ENCODE measurements around the gene RABGAP1L. TPM values are rescaled to one million over a fixed set of nuclear protein-coding genes. Genes with fewer than 3 reads are reported as not detected.
"Not testable (repeated sequence)": the region's sequence is repeated elsewhere in the genome, so short reads cannot be mapped to it uniquely, and the experiment has no call there.

The RABGAP1L gene
- total RNA-seq, 2 donors from 2014 or later = 53.4 to 101 TPM

- ATAC-seq (no peak), DNase-seq (ENCODE audit: low spot score) (no peak)
These were observed 62.4 kb downstream of the RABGAP1L start for GRCh38 chr1:174221681-174222080.

GRCh38 chr1:174222166-174222949 lies 63.0 kb downstream of the RABGAP1L start:
- H3K9me3 Mint-ChIP-seq = no peaks in the 10 kb centered on the region
- ATAC-seq (peak in 1 of 2 donors; percentile 76), DNase-seq (ENCODE audit: low spot score) (no peak)
- peaks cover 11% of the 10 kb centered on the region for H3K36me3 Mint-ChIP-seq
- peaks cover 11 to 20% of the 10 kb centered on the region in 2 donors for H3K4me1 Mint-ChIP-seq (ENCODE audit: low read depth in 2 of 2)
- no peaks in the 10 kb centered on the region for H3K27me3 Mint-ChIP-seq
- no peak overlapping the region for H3K4me3 Mint-ChIP-seq
- no peak overlapping the region for H3K27ac Mint-ChIP-seq

More at GRCh38 chr1:174221681-174222080, 62.4 kb downstream of the RABGAP1L start:
- Mint-ChIP-seq H3K9me3 (no peaks in the 10 kb centered on the region), H3K36me3 (peaks cover 11% of the 10 kb centered on the region), H3K27me3 (no peaks in the 10 kb centered on the region), H3K4me1 (ENCODE audit: low read depth in 2 of 2) (peaks cover 11 to 18% of the 10 kb centered on the region in 2 donors), H3K27ac (no peak overlapping the region), H3K4me3 (no peak overlapping the region)

GRCh38 chr1:174224641-174225040 lies 65.3 kb downstream of the RABGAP1L start:
- Mint-ChIP-seq H3K27me3 (no peaks in the 10 kb centered on the region), H3K4me3 (no peak overlapping the region), H3K27ac (no peak overlapping the region), H3K4me1 (ENCODE audit: low read depth in 2 of 2) (peaks cover 11 to 29% of the 10 kb centered on the region in 2 donors), H3K9me3 (no peaks in the 10 kb centered on the region), H3K36me3 (peaks cover 16% of the 10 kb centered on the region)
- DNase-seq (ENCODE audit: low spot score) (no peak), ATAC-seq (no peak)

DNA sequence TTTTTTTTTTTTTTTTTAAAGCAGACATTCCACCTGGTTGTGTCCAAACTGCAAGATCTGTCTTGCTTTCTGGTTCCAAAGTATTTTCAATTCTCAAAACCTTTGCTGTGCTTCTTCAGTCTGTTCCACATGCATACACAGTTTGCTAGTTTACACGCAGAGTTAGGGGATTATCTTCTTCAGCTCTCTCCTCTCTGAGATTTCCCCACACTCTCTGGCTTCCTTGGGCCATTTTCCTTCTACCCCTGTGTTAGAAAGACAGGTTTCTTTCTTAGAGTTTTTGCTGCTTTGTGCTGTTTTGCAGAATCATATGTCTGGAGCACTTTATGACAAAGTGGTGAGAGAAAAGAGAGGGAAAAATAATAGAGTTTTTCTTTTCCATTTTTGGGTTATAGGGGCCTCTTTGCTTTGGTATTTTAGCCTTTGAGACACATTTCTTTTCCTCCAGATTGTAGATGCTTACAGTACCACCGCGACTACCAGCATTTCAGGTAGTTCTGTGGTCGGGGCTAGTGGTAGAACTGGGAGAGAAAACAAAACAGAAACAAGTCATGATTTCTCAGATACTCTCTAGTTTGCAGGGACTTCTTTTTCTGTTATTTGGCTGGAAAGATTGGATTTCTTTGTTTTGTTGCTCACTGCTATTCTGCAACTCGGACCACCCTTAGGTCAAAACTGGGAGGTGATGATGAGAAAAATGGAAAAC lies 66.3 kb downstream of the RABGAP1L start:
- H3K4me3 Mint-ChIP-seq = no peak overlapping the region
- ATAC-seq (no peak), DNase-seq (ENCODE audit: low spot score) (no peak)
- H3K27ac Mint-ChIP-seq = peak overlapping the region in 1 of 2 donors; percentile 1
- no peaks in the 10 kb centered on the region for H3K27me3 Mint-ChIP-seq
- peaks cover 16% of the 10 kb centered on the region for H3K36me3 Mint-ChIP-seq
- H3K4me1 Mint-ChIP-seq (ENCODE audit: low read depth in 2 of 2) = peaks cover 11 to 29% of the 10 kb centered on the region in 2 donors
- no peaks in the 10 kb centered on the region for H3K9me3 Mint-ChIP-seq

DNA sequence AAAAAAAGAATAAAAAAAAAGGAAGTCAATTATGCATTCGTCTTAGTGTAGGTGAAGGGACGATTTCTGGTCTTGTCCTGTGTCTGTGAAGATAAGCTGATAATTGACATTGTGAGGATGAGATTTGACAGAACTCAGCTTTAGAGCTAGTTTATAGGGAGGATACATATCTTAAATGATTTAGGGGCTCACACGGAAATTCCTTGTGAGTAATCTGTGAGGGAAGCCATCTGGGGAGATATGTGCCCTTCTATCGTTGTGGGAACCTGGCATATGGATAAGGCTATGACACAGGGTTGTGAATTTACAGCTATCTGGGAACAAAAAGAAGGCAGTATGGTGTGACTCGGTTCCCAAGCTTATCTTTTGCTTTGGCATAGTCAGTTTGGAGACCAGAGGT lies 71.1 kb downstream of the RABGAP1L start:
- ATAC-seq (no peak), DNase-seq (ENCODE audit: low spot score) (no peak)
- Mint-ChIP-seq H3K4me3 (no peak overlapping the region), H3K36me3 (peaks cover 18% of the 10 kb centered on the region), H3K4me1 (ENCODE audit: low read depth in 2 of 2) (peaks cover 18 to 25% of the 10 kb centered on the region in 2 donors), H3K27ac (no peak overlapping the region), H3K9me3 (peaks cover 4% of the 10 kb centered on the region), H3K27me3 (no peaks in the 10 kb centered on the region)

GRCh38 chr1:174232761-174233160 lies 73.4 kb downstream of the RABGAP1L start:
- ATAC-seq = no peak
- Mint-ChIP-seq H3K4me1 (ENCODE audit: low read depth in 2 of 2) (peaks cover 9 to 10% of the 10 kb centered on the region in 2 donors), H3K9me3 (peaks cover 4% of the 10 kb centered on the region), H3K4me3 (no peak overlapping the region), H3K27ac (no peak overlapping the region), H3K36me3 (peaks cover 18% of the 10 kb centered on the region), H3K27me3 (no peaks in the 10 kb centered on the region)
- DNase-seq (ENCODE audit: low spot score) = no peak

- not testable (repeated sequence) for H3K9me3 Mint-ChIP-seq; DNase-seq (ENCODE audit: low spot score); H3K27me3 Mint-ChIP-seq; ATAC-seq; H3K27ac Mint-ChIP-seq; H3K4me3 Mint-ChIP-seq; H3K36me3 Mint-ChIP-seq
- H3K4me1 Mint-ChIP-seq (ENCODE audit: low read depth in 2 of 2) = peaks cover 8 to 13% of the 10 kb centered on the region in 2 donors
These were observed 79.7 kb downstream of the RABGAP1L start for GRCh38 chr1:174238845-174239501.

GRCh38 chr1:174239541-174239940 lies 80.2 kb downstream of the RABGAP1L start:
- ATAC-seq (no peak), DNase-seq (ENCODE audit: low spot score) (no peak)
- no peaks in the 10 kb centered on the region for H3K36me3 Mint-ChIP-seq
- no peak overlapping the region for H3K4me3 Mint-ChIP-seq
- H3K27ac Mint-ChIP-seq = no peak overlapping the region
- peaks cover 8 to 13% of the 10 kb centered on the region in 2 donors for H3K4me1 Mint-ChIP-seq (ENCODE audit: low read depth in 2 of 2)
- H3K27me3 Mint-ChIP-seq = no peaks in the 10 kb centered on the region
- no peaks in the 10 kb centered on the region for H3K9me3 Mint-ChIP-seq

GRCh38 chr1:174242856-174243255 lies 83.5 kb downstream of the RABGAP1L start:
- DNase-seq (ENCODE audit: low spot score) (no peak), ATAC-seq (no peak)
- H3K27me3 Mint-ChIP-seq = no peaks in the 10 kb centered on the region
- peaks cover 8 to 13% of the 10 kb centered on the region in 2 donors for H3K4me1 Mint-ChIP-seq (ENCODE audit: low read depth in 2 of 2)
- no peak overlapping the region for H3K27ac Mint-ChIP-seq
- no peak overlapping the region for H3K4me3 Mint-ChIP-seq
- no peaks in the 10 kb centered on the region for H3K36me3 Mint-ChIP-seq
- no peaks in the 10 kb centered on the region for H3K9me3 Mint-ChIP-seq

DNA sequence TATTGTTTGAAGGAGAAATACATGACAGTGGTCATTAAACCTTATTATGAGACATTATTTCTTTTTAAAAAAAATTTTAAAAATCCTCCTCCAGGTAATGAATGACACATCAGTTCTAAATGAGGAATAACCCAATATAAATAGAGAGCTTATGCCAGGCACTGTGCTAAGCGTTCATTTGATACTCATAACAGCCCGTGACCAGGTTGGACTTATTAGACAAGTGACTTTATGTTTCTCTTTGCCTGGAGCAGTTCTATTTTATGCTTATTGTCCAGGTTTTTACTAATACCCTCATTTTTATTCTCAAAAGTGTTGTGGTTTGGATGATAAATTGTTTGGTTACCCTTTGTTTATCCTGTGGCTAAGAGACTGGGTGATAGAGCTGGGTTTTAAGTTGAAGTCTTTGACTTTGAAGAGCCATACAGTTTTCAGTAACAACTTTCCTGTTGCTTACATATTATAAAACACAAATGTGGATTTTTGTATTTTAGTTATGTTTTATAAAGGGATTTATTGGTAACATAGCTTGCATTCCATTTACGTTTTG lies 84.2 kb downstream of the RABGAP1L start:
- Mint-ChIP-seq H3K27ac (peak overlapping the region in 1 of 2 donors; percentile 31), H3K9me3 (no peaks in the 10 kb centered on the region), H3K27me3 (no peaks in the 10 kb centered on the region), H3K4me3 (no peak overlapping the region), H3K36me3 (no peaks in the 10 kb centered on the region), H3K4me1 (ENCODE audit: low read depth in 2 of 2) (peaks cover 8 to 11% of the 10 kb centered on the region in 2 donors)
- no peak for ATAC-seq
- no peak for DNase-seq (ENCODE audit: low spot score)

GRCh38 chr1:174244017-174244416 lies 84.7 kb downstream of the RABGAP1L start:
- DNase-seq (ENCODE audit: low spot score) (no peak), ATAC-seq (no peak)
- Mint-ChIP-seq H3K27ac (peak overlapping the region in 1 of 2 donors; percentile 31), H3K4me3 (no peak overlapping the region), H3K36me3 (no peaks in the 10 kb centered on the region), H3K9me3 (no peaks in the 10 kb centered on the region), H3K4me1 (ENCODE audit: low read depth in 2 of 2) (peaks cover 8 to 11% of the 10 kb centered on the region in 2 donors), H3K27me3 (no peaks in the 10 kb centered on the region)

DNA sequence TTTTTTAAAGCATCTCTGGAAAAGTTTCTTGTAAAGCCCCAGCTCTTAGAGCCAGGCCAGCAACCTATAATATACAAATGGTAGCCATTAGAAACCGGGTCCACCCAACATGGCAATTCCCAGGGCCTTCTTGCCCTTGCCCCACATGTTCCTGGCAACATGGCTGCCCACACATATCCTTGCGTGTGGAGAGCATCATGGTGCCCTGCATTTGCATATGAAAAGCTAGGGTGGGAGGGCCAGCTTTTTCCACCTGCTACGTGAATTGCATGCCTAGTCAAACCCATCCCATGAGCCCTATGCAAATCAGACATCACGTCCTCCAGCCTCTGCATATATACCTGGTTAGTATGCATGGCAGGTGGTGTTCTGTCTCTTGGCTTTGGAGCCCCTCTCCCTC lies 88.2 kb downstream of the RABGAP1L start:
- peaks cover 4 to 5% of the 10 kb centered on the region in 2 donors for H3K4me1 Mint-ChIP-seq (ENCODE audit: low read depth in 2 of 2)
- no peaks in the 10 kb centered on the region for H3K27me3 Mint-ChIP-seq
- no peaks in the 10 kb centered on the region for H3K36me3 Mint-ChIP-seq
- no peak for ATAC-seq
- no peak overlapping the region for H3K4me3 Mint-ChIP-seq
- H3K27ac Mint-ChIP-seq = no peak overlapping the region
- DNase-seq (ENCODE audit: low spot score) = no peak
- no peaks in the 10 kb centered on the region for H3K9me3 Mint-ChIP-seq

DNA sequence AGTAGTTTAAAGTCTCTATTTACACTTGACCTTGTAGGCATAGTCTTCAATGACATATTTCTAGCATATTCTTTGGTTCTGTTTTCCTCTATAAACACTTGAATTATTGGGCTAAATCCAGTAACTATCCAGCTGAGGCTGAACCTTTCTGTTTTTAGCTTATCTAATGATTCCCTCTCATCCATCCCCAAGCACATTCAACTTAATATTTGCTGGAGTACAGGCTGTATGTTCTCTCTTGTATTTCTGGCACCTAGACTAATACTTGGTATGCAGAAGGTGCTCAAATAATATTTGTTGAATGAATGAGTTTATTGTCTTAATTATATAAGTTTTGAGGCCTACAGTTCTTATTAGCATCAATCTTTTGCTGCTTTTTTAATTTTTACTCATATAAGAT lies 88.7 kb downstream of the RABGAP1L start:
- Mint-ChIP-seq H3K4me1 (ENCODE audit: low read depth in 2 of 2) (peaks cover under 1% of the 10 kb centered on the region in 2 donors), H3K36me3 (no peaks in the 10 kb centered on the region), H3K9me3 (no peaks in the 10 kb centered on the region), H3K27ac (peak overlapping the region in 1 of 2 donors; percentile 54), H3K27me3 (no peaks in the 10 kb centered on the region), H3K4me3 (no peak overlapping the region)
- ATAC-seq (no peak), DNase-seq (ENCODE audit: low spot score) (no peak)

Data from natural killer cell treated with Interleukin-12 subunit alpha and Interleukin-12 subunit beta and Interleukin-15 and Interleukin-18, amount 100 ng/mL, for 72 hours (primary cell).